DOHH2 (cell line): ENCODE results near the gene DQX1.

Experiments used
- CTCF ChIP-seq: fragments of 200-600 bp; sonication (generic); IDR thresholded peaks from one replicate; pipeline ENCODE4 v1.5.1; 2014; ENCODE audit warnings: antibody characterized with exemption, mild to moderate bottlenecking, low read depth, low read length; ENCODE audit not compliant: poor library complexity, severe bottlenecking
- EZH2phosphoT487 ChIP-seq: fragments of 200-600 bp; sonication (generic); IDR thresholded peaks from 2 replicates; pipeline ENCODE4 v1.6.1; 2017; ENCODE audit warnings: borderline replicate concordance, mild to moderate bottlenecking, antibody characterized with exemption, low read length, moderate library complexity, mixed read lengths

GRCh38 chr2:74552914-74553811, 27.1 kb upstream of the DQX1 start:
- TF ChIP-seq CTCF, result no peak
- TF ChIP-seq EZH2phosphoT487, result no peak
